Osteoblast (primary cell): ENCODE data around the gene TMEM30B. TPM values are rescaled to one million over a fixed set of nuclear protein-coding genes. Genes with fewer than 3 reads are reported as not detected.
A peak's percentile ranks its signal among the peaks of the same experiment; 100 is the strongest.
"Not testable (repeated sequence)": the region's sequence is repeated elsewhere in the genome, so short reads cannot be mapped to it uniquely, and the experiment has no call there.

Experiments used
- DNase-seq: peaks from one replicate; pipeline ENCODE4 v3.0.0; 2011; ENCODE audit warnings: low spot score, mixed read lengths; ENCODE audit not compliant: insufficient read length; ENCODE audit errors: missing footprints
- H2AFZ ChIP-seq: 2 replicates; pipeline ENCODE4 v1.6.0; 2011; ENCODE audit warnings: mild to moderate bottlenecking, low read length
- H3K27ac ChIP-seq: 2 replicates; pipeline ENCODE4 v1.5.1; 2011; ENCODE audit warnings: mild to moderate bottlenecking, low read depth, low read length, moderate library complexity
- H3K27me3 ChIP-seq: 2 replicates; pipeline ENCODE4 v1.6.0; 2012; ENCODE audit warnings: mild to moderate bottlenecking, control low read depth, inconsistent platforms, low read length, moderate library complexity; ENCODE audit not compliant: insufficient read depth
- H3K36me3 ChIP-seq: 2 replicates; pipeline ENCODE4 v1.5.1; 2011; ENCODE audit warnings: mild to moderate bottlenecking, low read length, control low read depth, moderate library complexity; ENCODE audit not compliant: insufficient read depth
- H3K4me1 ChIP-seq: 2 replicates; pipeline ENCODE4 v1.5.1; 2011; ENCODE audit warnings: mild to moderate bottlenecking, low read length, control low read depth, moderate library complexity; ENCODE audit not compliant: insufficient read depth
- H3K4me2 ChIP-seq: 2 replicates; pipeline ENCODE4 v1.6.0; 2011; ENCODE audit warnings: mild to moderate bottlenecking, low read length; ENCODE audit not compliant: insufficient read depth
- H3K4me3 ChIP-seq: fragments of 200-600 bp; sonication (generic); 3 replicates; pipeline ENCODE4 v1.5.1; 2012; ENCODE audit warnings: mild to moderate bottlenecking, low read length, inconsistent platforms; ENCODE audit not compliant: insufficient read depth
- H3K79me2 ChIP-seq: 2 replicates; pipeline ENCODE4 v1.6.0; 2012; ENCODE audit warnings: mild to moderate bottlenecking, low read length, control low read depth, inconsistent platforms; ENCODE audit not compliant: insufficient read depth
- H3K9me3 ChIP-seq: 2 replicates; pipeline ENCODE4 v1.5.1; 2011; ENCODE audit warnings: low read depth, low read length, control low read depth
- H4K20me1 ChIP-seq: 2 replicates; pipeline ENCODE4 v1.6.0; 2012; ENCODE audit warnings: mild to moderate bottlenecking, low read length, control low read depth; ENCODE audit not compliant: insufficient read depth
- total RNA-seq: library from RNA; depleted of rRNA; stranded (reverse); fragments of >200 nt; gene quantifications from 2 replicates; pipeline ENCODE4 v1.2.3, GENCODE V29; 2012
- TF ChIP-seq, protein P1 (sequence below): IDR thresholded peaks from 2 replicates; pipeline ENCODE4 v1.5.1; 2011; ENCODE audit warnings: mild to moderate bottlenecking, low read depth, low read length, moderate library complexity; ENCODE audit errors: extremely low read depth

The TMEM30B gene
- total RNA-seq, 1 donor = 1.1 TPM

DNA sequence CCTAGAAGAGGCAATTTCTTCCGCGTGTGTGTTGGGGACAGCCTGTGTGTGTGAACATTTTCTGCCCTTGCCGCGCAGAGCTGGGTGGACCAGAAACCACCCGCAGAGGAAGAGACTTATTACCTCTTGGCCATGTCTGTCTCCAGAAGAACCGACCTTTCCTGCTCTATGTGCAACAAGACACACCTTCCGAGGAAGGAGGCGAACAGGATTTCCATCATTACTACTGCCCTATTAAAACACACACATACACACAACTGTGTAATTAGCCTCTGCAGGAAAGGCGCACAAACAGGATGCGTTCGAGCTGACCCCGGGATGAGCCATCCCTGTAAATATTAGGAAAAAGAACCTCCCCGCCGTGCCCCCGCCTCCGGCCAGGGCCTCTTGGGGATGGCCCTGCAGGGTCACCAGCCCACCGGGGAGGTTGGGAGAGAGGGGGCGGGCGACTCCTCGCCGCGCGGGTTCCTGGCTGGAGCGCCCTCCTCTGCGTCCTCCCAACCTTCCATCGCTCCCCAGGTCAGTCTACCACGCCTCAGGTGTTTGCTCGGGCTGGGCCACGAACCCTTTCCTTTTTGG is 39.8 kb upstream of the TMEM30B start:
- Histone ChIP-seq H3K36me3 (no peaks in the 10 kb centered on the region), H3K4me2 (peak overlapping the region; percentile 64), H4K20me1 (no peaks in the 10 kb centered on the region), H3K4me1 (no peaks in the 10 kb centered on the region), H2AFZ (peak overlapping the region; percentile 22), H3K27ac (no peak overlapping the region), H3K27me3 (peaks cover 48% of the 10 kb centered on the region), H3K9me3 (no peaks in the 10 kb centered on the region), H3K79me2 (no peaks in the 10 kb centered on the region), H3K4me3 (peak overlapping the region; percentile 66)
- TF ChIP-seq, protein P1, sequence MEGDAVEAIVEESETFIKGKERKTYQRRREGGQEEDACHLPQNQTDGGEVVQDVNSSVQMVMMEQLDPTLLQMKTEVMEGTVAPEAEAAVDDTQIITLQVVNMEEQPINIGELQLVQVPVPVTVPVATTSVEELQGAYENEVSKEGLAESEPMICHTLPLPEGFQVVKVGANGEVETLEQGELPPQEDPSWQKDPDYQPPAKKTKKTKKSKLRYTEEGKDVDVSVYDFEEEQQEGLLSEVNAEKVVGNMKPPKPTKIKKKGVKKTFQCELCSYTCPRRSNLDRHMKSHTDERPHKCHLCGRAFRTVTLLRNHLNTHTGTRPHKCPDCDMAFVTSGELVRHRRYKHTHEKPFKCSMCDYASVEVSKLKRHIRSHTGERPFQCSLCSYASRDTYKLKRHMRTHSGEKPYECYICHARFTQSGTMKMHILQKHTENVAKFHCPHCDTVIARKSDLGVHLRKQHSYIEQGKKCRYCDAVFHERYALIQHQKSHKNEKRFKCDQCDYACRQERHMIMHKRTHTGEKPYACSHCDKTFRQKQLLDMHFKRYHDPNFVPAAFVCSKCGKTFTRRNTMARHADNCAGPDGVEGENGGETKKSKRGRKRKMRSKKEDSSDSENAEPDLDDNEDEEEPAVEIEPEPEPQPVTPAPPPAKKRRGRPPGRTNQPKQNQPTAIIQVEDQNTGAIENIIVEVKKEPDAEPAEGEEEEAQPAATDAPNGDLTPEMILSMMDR = no peak
- DNase-seq = peak; percentile 58

DNA sequence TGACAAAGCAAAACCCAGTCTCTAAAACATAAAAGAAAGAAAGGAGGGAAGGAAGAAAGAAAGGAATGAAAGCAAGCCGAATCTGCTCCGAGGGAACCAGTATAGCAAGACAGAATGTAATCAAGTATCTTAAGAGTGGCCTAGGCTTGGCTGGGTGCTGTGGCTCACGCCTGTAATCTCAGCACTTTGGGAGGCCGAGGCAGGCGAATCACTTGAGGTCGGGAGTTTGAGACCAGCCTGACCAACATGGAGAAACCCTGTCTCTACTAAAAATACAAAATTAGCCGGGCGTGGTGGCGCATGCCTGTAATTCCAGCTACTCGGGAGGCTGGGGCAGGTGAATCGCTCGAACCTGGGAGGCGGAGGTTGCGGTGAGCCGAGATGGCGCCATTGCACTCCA is 39.0 kb upstream of the TMEM30B start:
- H3K36me3 ChIP-seq, DNase-seq, H3K9me3 ChIP-seq, H3K4me1 ChIP-seq, H3K4me3 ChIP-seq, H2AFZ ChIP-seq, H4K20me1 ChIP-seq, H3K79me2 ChIP-seq, H3K27ac ChIP-seq, H3K4me2 ChIP-seq: not testable (repeated sequence)
- peaks cover 48% of the 10 kb centered on the region for H3K27me3 ChIP-seq

DNA sequence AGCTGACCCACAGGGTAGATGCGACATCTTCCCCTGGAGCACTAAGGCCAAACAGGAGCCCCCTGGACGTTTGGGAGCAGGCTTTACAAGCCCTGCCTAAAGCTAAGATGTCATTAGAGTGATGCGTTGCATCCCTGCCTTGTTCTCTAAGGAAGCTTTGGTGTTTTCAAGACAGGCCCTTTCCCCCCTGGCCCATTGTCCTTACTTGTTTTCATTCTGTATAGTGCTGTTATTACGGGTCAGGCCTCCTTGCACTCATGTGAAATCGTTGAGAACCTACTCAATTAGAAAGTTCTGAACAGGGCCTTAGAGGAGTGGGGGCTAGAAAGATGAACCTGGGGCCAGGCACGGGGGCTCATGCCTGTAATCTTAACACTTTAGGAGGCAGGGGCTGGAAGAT is 38.6 kb upstream of the TMEM30B start:
- H3K9me3 ChIP-seq = no peaks in the 10 kb centered on the region
- no peaks in the 10 kb centered on the region for H3K4me1 ChIP-seq
- no peak for DNase-seq
- TF ChIP-seq, protein P1 = no peak
- H3K36me3 ChIP-seq = no peaks in the 10 kb centered on the region
- H2AFZ ChIP-seq = no peak overlapping the region
- H3K4me2 ChIP-seq = no peak overlapping the region
- no peaks in the 10 kb centered on the region for H4K20me1 ChIP-seq
- H3K79me2 ChIP-seq = no peaks in the 10 kb centered on the region
- H3K27ac ChIP-seq = no peak overlapping the region
- H3K27me3 ChIP-seq = peaks cover 49% of the 10 kb centered on the region
- H3K4me3 ChIP-seq = no peak overlapping the region

DNA sequence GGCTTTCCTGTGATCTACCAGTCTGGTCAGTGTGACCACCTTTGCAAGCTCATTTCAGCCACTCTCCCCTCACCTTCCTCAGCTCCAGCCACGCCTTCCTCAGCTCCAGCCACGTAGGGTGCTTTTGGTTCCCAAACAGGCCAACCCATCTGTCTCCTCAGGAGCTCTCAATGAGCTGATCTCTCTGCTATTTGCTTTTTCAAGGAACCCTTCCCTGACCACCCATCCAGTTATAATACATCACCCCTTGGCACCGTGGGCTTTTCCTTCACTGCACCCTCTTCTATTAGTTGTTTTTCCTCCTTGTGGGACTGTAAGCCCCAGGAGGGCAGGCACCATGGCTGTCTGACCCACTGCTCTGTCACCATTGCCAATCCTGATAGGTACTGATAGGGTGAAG is 37.9 kb upstream of the TMEM30B start:
- no peak overlapping the region for H3K4me2 ChIP-seq
- no peak overlapping the region for H3K4me3 ChIP-seq
- peaks cover 50% of the 10 kb centered on the region for H3K27me3 ChIP-seq
- H3K9me3 ChIP-seq = no peaks in the 10 kb centered on the region
- H2AFZ ChIP-seq = no peak overlapping the region
- H3K79me2 ChIP-seq = no peaks in the 10 kb centered on the region
- no peak for DNase-seq
- H3K4me1 ChIP-seq = no peaks in the 10 kb centered on the region
- H3K36me3 ChIP-seq = no peaks in the 10 kb centered on the region
- H4K20me1 ChIP-seq = no peaks in the 10 kb centered on the region
- no peak overlapping the region for H3K27ac ChIP-seq
- TF ChIP-seq, protein P1 = no peak
